H9 (cell line): ENCODE measurements around the gene PHF1. TPM values are rescaled to one million over a fixed set of nuclear protein-coding genes. Genes with fewer than 3 reads are reported as not detected.
A peak's percentile ranks its signal among the peaks of the same experiment; 100 is the strongest.
"Not testable (repeated sequence)": the region's sequence is repeated elsewhere in the genome, so short reads cannot be mapped to it uniquely, and the experiment has no call there.

ENCODE experiments used
- DNase-seq: peaks from one replicate; pipeline ENCODE4 v3.0.0-alpha.2; 2017
- H2AFZ ChIP-seq: one replicate; pipeline ENCODE4 v1.6.1; 2013; ENCODE audit warnings: mild to moderate bottlenecking, low read length, control low read depth, moderate library complexity
- H2AK5ac ChIP-seq: 2 replicates; pipeline ENCODE4 v1.6.1; 2013; ENCODE audit warnings: low read length, control low read depth, mixed read lengths; ENCODE audit not compliant: insufficient read length
- H2BK120ac ChIP-seq: one replicate; pipeline ENCODE4 v1.6.1; 2013; ENCODE audit warnings: low read depth, mild to moderate bottlenecking, low read length, control low read depth, inconsistent platforms; ENCODE audit not compliant: poor library complexity, severe bottlenecking
- H2BK12ac ChIP-seq: 2 replicates; pipeline ENCODE4 v1.6.1; 2013; ENCODE audit warnings: low read length, control low read depth, mixed read lengths, low read depth; ENCODE audit not compliant: insufficient read length
- H2BK15ac ChIP-seq: 2 replicates; pipeline ENCODE4 v1.6.1; 2013; ENCODE audit warnings: low read depth, low read length, control low read depth
- H2BK20ac ChIP-seq: one replicate; pipeline ENCODE4 v1.6.1; 2013; ENCODE audit warnings: low read depth, mild to moderate bottlenecking, low read length, control low read depth, inconsistent platforms; ENCODE audit not compliant: poor library complexity, severe bottlenecking
- H2BK5ac ChIP-seq: 2 replicates; pipeline ENCODE4 v1.6.1; 2013; ENCODE audit warnings: low read length, control low read depth, mixed read lengths; ENCODE audit not compliant: insufficient read length
- H3K14ac ChIP-seq: 2 replicates; pipeline ENCODE4 v1.6.1; 2013; ENCODE audit warnings: low read length, control low read depth; ENCODE audit not compliant: insufficient read depth
- H3K18ac ChIP-seq: 2 replicates; pipeline ENCODE4 v1.6.1; 2013; ENCODE audit warnings: low read depth, mild to moderate bottlenecking, mixed read lengths, low read length, control low read depth; ENCODE audit not compliant: insufficient read length
- H3K23ac ChIP-seq: 2 replicates; pipeline ENCODE4 v1.6.1; 2013; ENCODE audit warnings: low read length, control low read depth, mixed read lengths, low read depth; ENCODE audit not compliant: insufficient read length
- H3K23me2 ChIP-seq: 2 replicates; pipeline ENCODE4 v1.6.1; 2013; ENCODE audit warnings: low read depth, mild to moderate bottlenecking, mixed read lengths, low read length, control low read depth; ENCODE audit not compliant: insufficient read length, poor library complexity, severe bottlenecking
- H3K27ac ChIP-seq: 2 replicates; pipeline ENCODE4 v1.5.1; 2013; ENCODE audit warnings: low read length, control low read depth, mixed read lengths, low read depth; ENCODE audit not compliant: insufficient read length
- H3K27me3 ChIP-seq: 2 replicates; pipeline ENCODE4 v1.6.1; 2013; ENCODE audit warnings: low read length, control low read depth, inconsistent platforms; ENCODE audit not compliant: insufficient read depth
- H3K4ac ChIP-seq: 2 replicates; pipeline ENCODE4 v1.6.1; 2013; ENCODE audit warnings: low read depth, mild to moderate bottlenecking, control low read depth, inconsistent platforms, low read length, moderate library complexity
- H3K4me1 ChIP-seq: 2 replicates; pipeline ENCODE4 v1.6.1; 2013; ENCODE audit warnings: low read length, control low read depth, inconsistent platforms; ENCODE audit not compliant: insufficient read depth
- H3K4me2 ChIP-seq: 2 replicates; pipeline ENCODE4 v1.6.1; 2013; ENCODE audit warnings: low read length, control low read depth, mixed read lengths; ENCODE audit not compliant: insufficient read length, insufficient read depth
- H3K56ac ChIP-seq: 2 replicates; pipeline ENCODE4 v1.6.1; 2013; ENCODE audit warnings: low read depth, mild to moderate bottlenecking, mixed read lengths, low read length, control low read depth; ENCODE audit not compliant: insufficient read length
- H3K79me1 ChIP-seq: 2 replicates; pipeline ENCODE4 v1.6.1; 2013; ENCODE audit warnings: low read depth, mild to moderate bottlenecking, moderate library complexity, low read length, control low read depth, inconsistent platforms; ENCODE audit not compliant: insufficient read depth, poor library complexity, severe bottlenecking
- H3K79me2 ChIP-seq: 2 replicates; pipeline ENCODE4 v1.6.1; 2013; ENCODE audit warnings: low read length, control low read depth, inconsistent platforms; ENCODE audit not compliant: insufficient read depth
- H3K9ac ChIP-seq: 2 replicates; pipeline ENCODE4 v1.6.1; 2013; ENCODE audit warnings: low read length, control low read depth, mixed read lengths; ENCODE audit not compliant: insufficient read length; ENCODE audit errors: extremely low read depth
- H3K9me3 ChIP-seq: one replicate; pipeline ENCODE4 v1.6.1; 2013; ENCODE audit warnings: low read depth, low read length, inconsistent platforms; ENCODE audit not compliant: control insufficient read depth
- H3T11ph ChIP-seq: one replicate; pipeline ENCODE4 v1.6.1; 2013; ENCODE audit warnings: mild to moderate bottlenecking, low read length, control low read depth, inconsistent platforms
- H4K20me1 ChIP-seq: one replicate; pipeline ENCODE4 v1.6.1; 2013; ENCODE audit not compliant: control insufficient read depth, insufficient read length, insufficient read depth
- H4K5ac ChIP-seq: 2 replicates; pipeline ENCODE4 v1.6.1; 2013; ENCODE audit warnings: low read depth, mild to moderate bottlenecking, mixed read lengths, low read length, control low read depth; ENCODE audit not compliant: insufficient read length
- H4K8ac ChIP-seq: replicated peaks from 2 replicates; pipeline ENCODE4 v1.6.1; 2013; ENCODE audit warnings: low read length, control low read depth, mixed read lengths, low read depth; ENCODE audit not compliant: insufficient read length
- H4K91ac ChIP-seq: 2 replicates; pipeline ENCODE4 v1.6.1; 2013; ENCODE audit warnings: low read depth, mild to moderate bottlenecking, moderate library complexity, mixed read lengths, low read length, control low read depth; ENCODE audit not compliant: insufficient read length
- H3K27ac Mint-ChIP-seq, 3 experiments: 2 replicates in 2 of 3; 3 replicates in 1 of 3; pipeline ENCODE4 v1.8.0; 2020 to 2021; ENCODE audit warnings: mixed read lengths in 3 of 3, mild to moderate bottlenecking in 1 of 3, moderate library complexity in 1 of 3
- H3K27me3 Mint-ChIP-seq: 2 replicates; pipeline ENCODE4 v1.8.0; 2021; ENCODE audit warnings: low read depth, mild to moderate bottlenecking, moderate library complexity, mixed read lengths
- H3K36me3 Mint-ChIP-seq, 3 experiments: 2 replicates in 2 of 3; 3 replicates in 1 of 3; pipeline ENCODE4 v1.8.0; 2020 to 2021; ENCODE audit warnings: low read depth in 3 of 3, mixed read lengths in 3 of 3; ENCODE audit not compliant: insufficient read depth in 1 of 3
- H3K4me1 Mint-ChIP-seq, 2 experiments: 2 replicates each; pipeline ENCODE4 v1.8.0; 2020; ENCODE audit warnings: mixed read lengths in 2 of 2
- H3K4me3 Mint-ChIP-seq, 2 experiments: 2 replicates in 1 of 2; 3 replicates in 1 of 2; pipeline ENCODE4 v1.8.0; 2020 to 2021; ENCODE audit warnings: mild to moderate bottlenecking in 2 of 2, mixed read lengths in 2 of 2, moderate library complexity in 1 of 2
- H3K9me3 Mint-ChIP-seq, 2 experiments: 2 replicates in 1 of 2; 3 replicates in 1 of 2; pipeline ENCODE4 v1.8.0; 2020; ENCODE audit warnings: mild to moderate bottlenecking in 2 of 2, mixed read lengths in 2 of 2, moderate library complexity in 1 of 2
- WGBS: extraction: QIAGEN DNeasy Blood & Tissue Kit; methylation state at CpG from one replicate; pipeline ENCODE4 v1.1.7; 2013; ENCODE audit warnings: missing lambda C conversion rate, low lambda C conversion rate, mixed read lengths; ENCODE audit not compliant: insufficient read length; ENCODE audit errors: extremely low coverage; 5-methylcytosine and 5-hydroxymethylcytosine counted together
- total RNA-seq: library from RNA; stranded (reverse); gene quantifications from 2 replicates; pipeline ENCODE4 v1.2.1, GENCODE V29; 2021
- TF ChIP-seq, protein P1 (sequence below): fragments of 200-600 bp; sonication (generic); conservative IDR thresholded peaks from 3 replicates; pipeline ENCODE4 v1.8.0; 2021; ENCODE audit warnings: antibody characterized with exemption, mild to moderate bottlenecking

PHF1 gene
- total RNA-seq, 1 experiment from 2014 or later = 56.8 TPM

DNA sequence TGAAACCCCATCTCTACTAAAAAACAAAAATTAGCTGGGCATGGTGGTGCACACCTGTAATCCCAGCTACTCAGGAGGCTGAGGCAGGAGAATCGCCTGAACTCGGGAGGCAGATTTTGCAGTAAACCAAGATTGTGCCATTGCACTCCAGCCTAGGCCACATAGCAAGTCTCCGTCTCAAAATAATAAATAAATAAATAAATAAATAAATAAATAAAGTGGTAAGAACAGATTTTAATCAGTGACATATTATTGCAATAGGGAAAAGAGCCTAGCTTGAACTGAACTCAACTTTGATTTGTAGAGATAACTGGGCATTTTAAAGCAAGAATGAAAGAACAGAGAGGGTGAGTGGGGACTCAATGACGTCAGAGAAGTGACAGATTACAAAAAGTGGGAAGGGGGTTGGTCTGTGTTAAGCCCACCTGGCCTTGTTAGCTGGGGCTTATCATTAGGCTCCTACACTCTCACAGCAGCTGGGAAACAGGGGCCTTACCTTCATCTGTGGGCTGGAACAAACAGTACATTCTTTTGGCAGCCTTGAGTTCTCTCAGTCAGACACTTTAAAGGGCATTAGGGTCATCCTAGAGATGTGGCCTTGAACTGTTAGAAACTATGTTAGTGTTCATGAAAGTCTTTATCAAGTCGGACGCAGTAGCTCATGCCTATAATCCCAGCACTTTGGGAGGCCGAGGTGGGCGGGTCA, 43.7 kb upstream of the PHF1 start:
- no peak overlapping the region for H2BK12ac ChIP-seq
- H4K91ac ChIP-seq = no peak overlapping the region
- H3K23ac ChIP-seq = no peak overlapping the region
- no peaks in the 10 kb centered on the region for H4K20me1 ChIP-seq
- no peak overlapping the region for H3K4ac ChIP-seq
- H3K27me3 ChIP-seq = no peaks in the 10 kb centered on the region
- WGBS = no CpG with 5 or more reads among the region's 8 CpGs
- H3K14ac ChIP-seq = no peak overlapping the region
- no peak overlapping the region for H4K5ac ChIP-seq
- H2AK5ac ChIP-seq = no peak overlapping the region
- no peaks in the 10 kb centered on the region for H3K23me2 ChIP-seq
- no peak for DNase-seq
- Mint-ChIP-seq H3K4me1 (peaks cover 10 to 22% of the 10 kb centered on the region in 2 experiments), H3K36me3 (no peaks in the 10 kb centered on the region), H3K9me3 (no peaks in the 10 kb centered on the region), H3K4me3 (no peak overlapping the region), H3K27me3 (no peaks in the 10 kb centered on the region), H3K27ac (peak overlapping the region in 1 of 3 experiments; percentile 0; a peak in 1 of 7 replicates)
- H2BK20ac ChIP-seq = no peak overlapping the region
- H2BK5ac ChIP-seq = no peak overlapping the region
- no peak overlapping the region for H4K8ac ChIP-seq
- H3K4me2 ChIP-seq = no peak overlapping the region
- no peaks in the 10 kb centered on the region for H3K79me2 ChIP-seq
- no peak overlapping the region for H3K56ac ChIP-seq
- no peak overlapping the region for H2BK15ac ChIP-seq
- H3K9ac ChIP-seq = no peak overlapping the region
- no peak overlapping the region for H3K18ac ChIP-seq
- TF ChIP-seq, protein P1, sequence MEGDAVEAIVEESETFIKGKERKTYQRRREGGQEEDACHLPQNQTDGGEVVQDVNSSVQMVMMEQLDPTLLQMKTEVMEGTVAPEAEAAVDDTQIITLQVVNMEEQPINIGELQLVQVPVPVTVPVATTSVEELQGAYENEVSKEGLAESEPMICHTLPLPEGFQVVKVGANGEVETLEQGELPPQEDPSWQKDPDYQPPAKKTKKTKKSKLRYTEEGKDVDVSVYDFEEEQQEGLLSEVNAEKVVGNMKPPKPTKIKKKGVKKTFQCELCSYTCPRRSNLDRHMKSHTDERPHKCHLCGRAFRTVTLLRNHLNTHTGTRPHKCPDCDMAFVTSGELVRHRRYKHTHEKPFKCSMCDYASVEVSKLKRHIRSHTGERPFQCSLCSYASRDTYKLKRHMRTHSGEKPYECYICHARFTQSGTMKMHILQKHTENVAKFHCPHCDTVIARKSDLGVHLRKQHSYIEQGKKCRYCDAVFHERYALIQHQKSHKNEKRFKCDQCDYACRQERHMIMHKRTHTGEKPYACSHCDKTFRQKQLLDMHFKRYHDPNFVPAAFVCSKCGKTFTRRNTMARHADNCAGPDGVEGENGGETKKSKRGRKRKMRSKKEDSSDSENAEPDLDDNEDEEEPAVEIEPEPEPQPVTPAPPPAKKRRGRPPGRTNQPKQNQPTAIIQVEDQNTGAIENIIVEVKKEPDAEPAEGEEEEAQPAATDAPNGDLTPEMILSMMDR = no peak
- H3K27ac ChIP-seq = no peak overlapping the region
- H3K9me3 ChIP-seq = no peaks in the 10 kb centered on the region
- no peaks in the 10 kb centered on the region for H3K79me1 ChIP-seq
- no peak overlapping the region for H2BK120ac ChIP-seq
- H3T11ph ChIP-seq = no peak overlapping the region
- peaks cover 2% of the 10 kb centered on the region; the same call in 1 of the 2 replicates for H3K4me1 ChIP-seq
- H2AFZ ChIP-seq = no peak overlapping the region

DNA sequence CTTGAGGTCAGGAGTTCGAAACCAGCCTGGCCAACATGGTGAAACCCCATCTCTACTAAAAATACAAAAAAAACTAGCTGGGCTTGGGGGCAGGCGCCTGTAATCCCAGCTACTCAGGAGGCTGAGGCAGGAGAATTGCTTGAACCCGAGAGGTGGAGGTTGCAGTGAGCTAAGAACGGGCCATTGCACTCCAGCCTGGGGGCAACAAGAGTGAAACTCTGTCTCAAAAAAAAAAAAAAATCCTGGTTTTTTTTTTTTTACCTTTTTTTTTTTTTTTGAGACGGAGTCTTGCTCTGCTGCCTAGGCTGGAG, 43.1 kb upstream of the PHF1 start:
- H3K14ac ChIP-seq, H3K27me3 ChIP-seq, H3K79me2 ChIP-seq, H3K4ac ChIP-seq, H2AFZ ChIP-seq, H3K27ac Mint-ChIP-seq, H3K27me3 Mint-ChIP-seq, H2BK120ac ChIP-seq, H3K9me3 Mint-ChIP-seq, H4K8ac ChIP-seq, H4K5ac ChIP-seq, H3K56ac ChIP-seq, H3K4me2 ChIP-seq, DNase-seq, H2BK15ac ChIP-seq, H3K79me1 ChIP-seq, H3K23me2 ChIP-seq, H3K27ac ChIP-seq, H3K9ac ChIP-seq, H4K91ac ChIP-seq, H3K23ac ChIP-seq, H3K4me1 ChIP-seq, H3K4me3 Mint-ChIP-seq, H3K18ac ChIP-seq, H2AK5ac ChIP-seq, H2BK5ac ChIP-seq, H4K20me1 ChIP-seq, H3T11ph ChIP-seq, H2BK12ac ChIP-seq, H3K9me3 ChIP-seq, H3K36me3 Mint-ChIP-seq, H2BK20ac ChIP-seq: not testable (repeated sequence)
- WGBS = no CpG with 5 or more reads among the region's 5 CpGs
- peaks cover 15 to 26% of the 10 kb centered on the region in 2 experiments for H3K4me1 Mint-ChIP-seq
